Lung (tissue), 12 donors: Measurements from ENCODE around the gene NDUFA7. TPM values are rescaled to one million over a fixed set of nuclear protein-coding genes. Genes with fewer than 3 reads are reported as not detected.
A peak's percentile ranks its signal among the peaks of the same experiment; 100 is the strongest.

Source experiments
- ATAC-seq: fragments of 200-7000 bp; cut with Tn5 transposase; one replicate; pipeline ENCODE4 v1.9.1; 2020; ENCODE audit warnings: moderate number of reproducible peaks; ENCODE audit not compliant: insufficient read depth, low FRiP score
- DNase-seq, 3 donors: peaks; one replicate each; pipeline ENCODE4 v3.0.0-alpha.2; 2013 to 2017
- H3K27ac ChIP-seq, 2 donors: one replicate each; pipeline ENCODE4 v1.5.1; 2013; ENCODE audit warnings: mild to moderate bottlenecking in 2 of 2, moderate library complexity in 2 of 2, control low read depth in 1 of 2, inconsistent platforms in 1 of 2, low read depth in 1 of 2, low read length in 1 of 2
- H3K27me3 ChIP-seq, 3 donors: one replicate each; pipeline ENCODE4 v1.5.1; 2013; ENCODE audit warnings: low read length in 2 of 3; ENCODE audit not compliant: control insufficient read depth in 3 of 3, insufficient read depth in 3 of 3
- H3K36me3 ChIP-seq, 4 donors: one replicate each; pipeline ENCODE4 v1.5.1; 2013; ENCODE audit warnings: low read length in 4 of 4, mild to moderate bottlenecking in 1 of 4, moderate library complexity in 1 of 4; ENCODE audit not compliant: control insufficient read depth in 4 of 4, insufficient read depth in 4 of 4
- H3K4me1 ChIP-seq, 5 donors: one replicate each; pipeline ENCODE4 v1.5.1; 2013; ENCODE audit warnings: low read length in 5 of 5, mild to moderate bottlenecking in 2 of 5, moderate library complexity in 1 of 5; ENCODE audit not compliant: control insufficient read depth in 5 of 5, insufficient read depth in 5 of 5
- H3K4me3 ChIP-seq: one replicate; pipeline ENCODE4 v1.5.1; 2013; ENCODE audit warnings: mild to moderate bottlenecking, control low read depth, moderate library complexity
- H3K9ac ChIP-seq, 2 donors: one replicate each; pipeline ENCODE4 v1.5.1; 2013; ENCODE audit warnings: low read length in 2 of 2, control low read depth in 1 of 2; ENCODE audit not compliant: insufficient read depth in 1 of 2
- H3K9me3 ChIP-seq, 4 donors: one replicate each; pipeline ENCODE4 v1.5.1; 2013; ENCODE audit warnings: low read length in 3 of 4, mild to moderate bottlenecking in 1 of 4, moderate library complexity in 1 of 4; ENCODE audit not compliant: control insufficient read depth in 4 of 4, insufficient read depth in 3 of 4
- WGBS, 2 donors: extraction: QIAGEN DNeasy Blood & Tissue Kit; methylation state at CpG; one replicate each; pipeline ENCODE4 v1.1.7; 2013; 5-methylcytosine and 5-hydroxymethylcytosine counted together
- polyA plus RNA-seq, 2 donors: library from polyadenylated mRNA; stranded (reverse); fragments of 200-250 nt; gene quantifications; one replicate each; pipeline ENCODE4 v1.2.1, GENCODE V29; 2013
- total RNA-seq, 2 donors: library from RNA; depleted of rRNA in 1 of 2; stranded (reverse); fragments of >200 nt in 1 of 2; gene quantifications; one replicate each; pipeline ENCODE4 v1.2.1, GENCODE V29; 2014 to 2021
- TF ChIP-seq, protein P1 (sequence below): IDR thresholded peaks from 2 replicates; pipeline ENCODE4 v1.5.1; 2012; ENCODE audit warnings: mild to moderate bottlenecking; ENCODE audit errors: control extremely low read depth, extremely low read depth
- donor health status: control.
- donor health status: control.
- donor health status: Bipolar disorder and iron deficiency.
- donor health status: healthy.
- donor health status: DM: yes; HTN: yes; CAD: no.

NDUFA7 gene
- total and polyA plus RNA-seq, 4 donors = 10.6 to 239 (median 86.8) TPM

DNA sequence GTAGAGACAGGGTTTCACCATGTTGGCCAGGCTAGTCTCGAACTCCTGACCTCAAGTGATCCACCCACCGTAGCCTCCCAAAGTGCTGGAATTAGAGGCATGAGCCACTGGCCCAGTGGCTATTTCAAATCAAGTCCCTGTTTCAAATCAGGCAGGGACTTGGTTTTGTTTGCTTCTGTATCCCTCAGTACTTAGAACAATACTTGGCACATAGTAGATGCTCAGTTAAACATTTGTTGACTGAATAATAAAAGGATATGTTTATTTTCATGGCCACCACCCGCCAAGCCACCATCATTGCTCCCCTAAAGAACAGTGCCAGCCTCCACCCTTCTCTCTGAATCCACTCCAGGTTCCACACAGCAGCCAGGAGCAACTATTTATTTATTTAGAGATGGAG is 4.3 kb upstream of the NDUFA7 start:
- peaks cover 5 to 15% (median 8%) of the 10 kb centered on the region in 5 donors for H3K4me1 ChIP-seq
- no peak for DNase-seq
- 84 to 91% methylated on average over 3 of the region's 3 CpGs for WGBS, 2 donors
- no peak for ATAC-seq
- H3K9me3 ChIP-seq = peaks cover 0 to 4% (median 1%) of the 10 kb centered on the region in 4 donors
- TF ChIP-seq, protein P1, sequence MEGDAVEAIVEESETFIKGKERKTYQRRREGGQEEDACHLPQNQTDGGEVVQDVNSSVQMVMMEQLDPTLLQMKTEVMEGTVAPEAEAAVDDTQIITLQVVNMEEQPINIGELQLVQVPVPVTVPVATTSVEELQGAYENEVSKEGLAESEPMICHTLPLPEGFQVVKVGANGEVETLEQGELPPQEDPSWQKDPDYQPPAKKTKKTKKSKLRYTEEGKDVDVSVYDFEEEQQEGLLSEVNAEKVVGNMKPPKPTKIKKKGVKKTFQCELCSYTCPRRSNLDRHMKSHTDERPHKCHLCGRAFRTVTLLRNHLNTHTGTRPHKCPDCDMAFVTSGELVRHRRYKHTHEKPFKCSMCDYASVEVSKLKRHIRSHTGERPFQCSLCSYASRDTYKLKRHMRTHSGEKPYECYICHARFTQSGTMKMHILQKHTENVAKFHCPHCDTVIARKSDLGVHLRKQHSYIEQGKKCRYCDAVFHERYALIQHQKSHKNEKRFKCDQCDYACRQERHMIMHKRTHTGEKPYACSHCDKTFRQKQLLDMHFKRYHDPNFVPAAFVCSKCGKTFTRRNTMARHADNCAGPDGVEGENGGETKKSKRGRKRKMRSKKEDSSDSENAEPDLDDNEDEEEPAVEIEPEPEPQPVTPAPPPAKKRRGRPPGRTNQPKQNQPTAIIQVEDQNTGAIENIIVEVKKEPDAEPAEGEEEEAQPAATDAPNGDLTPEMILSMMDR = no peak
- no peak overlapping the region for H3K4me3 ChIP-seq
- H3K9ac ChIP-seq = no peak overlapping the region
- peaks cover 0 to 24% (median 14%) of the 10 kb centered on the region in 4 donors for H3K36me3 ChIP-seq
- H3K27ac ChIP-seq = no peak overlapping the region
- H3K27me3 ChIP-seq = no peaks in the 10 kb centered on the region

- H3K36me3 ChIP-seq = peaks cover 0 to 20% (median 14%) of the 10 kb centered on the region in 4 donors
- peaks cover 0 to 4% (median 1%) of the 10 kb centered on the region in 4 donors for H3K9me3 ChIP-seq
- WGBS, 2 donors = 77 to 78% methylated on average over 17 of the region's 17 CpGs
- no peak overlapping the region for H3K4me3 ChIP-seq
- H3K27me3 ChIP-seq = no peaks in the 10 kb centered on the region
- DNase-seq (peak in 2 of 3 donors; percentile 26 to 39), ATAC-seq (no peak)
- peak overlapping the region in 1 of 2 donors; percentile 3 for H3K27ac ChIP-seq
- H3K9ac ChIP-seq = no peak overlapping the region
- peaks cover 5 to 21% (median 10%) of the 10 kb centered on the region in 5 donors for H3K4me1 ChIP-seq
- TF ChIP-seq, protein P1 = no peak
Observed at GRCh38 chr19:8324186-8325050, 3.2 kb upstream of the NDUFA7 start.

- WGBS, 2 donors = 76 to 93% methylated on average over 1 of the region's 1 CpG
- Histone ChIP-seq H3K27me3 (no peaks in the 10 kb centered on the region), H3K27ac (no peak overlapping the region), H3K36me3 (peaks cover 0 to 20% (median 14%) of the 10 kb centered on the region in 4 donors), H3K9me3 (peaks cover 0 to 4% (median 1%) of the 10 kb centered on the region in 4 donors), H3K4me1 (peaks cover 5 to 21% (median 10%) of the 10 kb centered on the region in 5 donors), H3K9ac (no peak overlapping the region), H3K4me3 (no peak overlapping the region)
- DNase-seq (no peak), ATAC-seq (no peak)
- TF ChIP-seq, protein P1 = no peak
Observed at GRCh38 chr19:8323781-8324185, 2.6 kb upstream of the NDUFA7 start.
